RWPE2 (cell line): Measurements from ENCODE around the gene IL23R.
A peak's percentile ranks its signal among the peaks of the same experiment; 100 is the strongest.

Source experiments
- ATAC-seq: fragments of 200-7000 bp; cut with Tn5 transposase; 3 replicates; pipeline ENCODE4 v1.9.1; 2021; ENCODE audit warnings: low read depth
- DNase-seq: peaks from one replicate; pipeline ENCODE4 v3.0.0-alpha.2; 2020; ENCODE audit warnings: low spot score
- H3K27ac ChIP-seq: fragments of 450-650 bp; 2 replicates; pipeline ENCODE4 v1.5.1; 2017; ENCODE audit warnings: mild to moderate bottlenecking; ENCODE audit not compliant: poor library complexity, severe bottlenecking
- H3K27me3 ChIP-seq: fragments of 250-450 bp; sonication (Bioruptor Pico); 2 replicates; pipeline ENCODE4 v1.5.1; 2021; ENCODE audit warnings: mild to moderate bottlenecking, moderate library complexity; ENCODE audit not compliant: insufficient read depth, poor library complexity, severe bottlenecking
- H3K36me3 ChIP-seq: fragments of 250-450 bp; sonication (Bioruptor Pico); 2 replicates; pipeline ENCODE4 v1.5.1; 2020; ENCODE audit warnings: low read depth, mild to moderate bottlenecking, moderate library complexity
- H3K4me1 ChIP-seq: fragments of 250-450 bp; sonication (Bioruptor Pico); 2 replicates; pipeline ENCODE4 v1.5.1; 2021; ENCODE audit warnings: mild to moderate bottlenecking, moderate library complexity; ENCODE audit not compliant: insufficient read depth, poor library complexity, severe bottlenecking
- H3K4me3 ChIP-seq: fragments of 250-450 bp; sonication (Bioruptor Pico); 2 replicates; pipeline ENCODE4 v1.5.1; 2021; ENCODE audit warnings: mild to moderate bottlenecking, moderate library complexity; ENCODE audit not compliant: severe bottlenecking
- H3K9me3 ChIP-seq: fragments of 250-450 bp; sonication (Bioruptor Pico); 2 replicates; pipeline ENCODE4 v1.5.1; 2021; ENCODE audit warnings: mild to moderate bottlenecking, moderate library complexity; ENCODE audit not compliant: severe bottlenecking
- CTCF ChIP-seq: fragments of 450-650 bp; IDR thresholded peaks from one replicate; pipeline ENCODE4 v1.5.1; 2017; ENCODE audit warnings: mild to moderate bottlenecking, moderate library complexity; ENCODE audit not compliant: poor library complexity, severe bottlenecking

The IL23R gene

GRCh38 chr1:67285780-67286488, 119.7 kb downstream of the IL23R start:
- H3K4me1 ChIP-seq, result no peaks in the 10 kb centered on the region
- no peak overlapping the region for H3K4me3 ChIP-seq
- H3K27me3 ChIP-seq, result no peaks in the 10 kb centered on the region
- no peak for DNase-seq
- H3K9me3 ChIP-seq, result no peaks in the 10 kb centered on the region
- peak; percentile 69 for ATAC-seq
- TF ChIP-seq CTCF, result no peak
- no peaks in the 10 kb centered on the region for H3K36me3 ChIP-seq
- H3K27ac ChIP-seq, result no peak overlapping the region

DNA sequence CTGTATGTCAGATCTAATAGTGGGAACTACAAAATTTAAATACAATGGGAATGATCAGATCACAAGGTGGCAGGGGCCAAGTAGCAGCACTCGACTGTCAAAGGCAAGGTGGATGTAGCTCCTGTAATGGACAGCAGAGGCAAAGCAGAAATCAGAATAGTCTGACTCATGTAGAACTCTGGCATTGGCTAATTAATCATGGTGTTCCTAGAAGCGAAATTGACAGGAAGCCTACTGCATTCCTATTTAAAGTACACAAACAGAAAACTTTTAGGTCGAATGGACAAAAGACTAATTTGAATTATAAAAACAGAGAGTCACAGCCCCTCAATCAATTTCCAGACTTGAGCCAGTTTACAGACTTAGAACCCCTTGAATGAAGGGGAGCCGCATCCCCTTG, 124.0 kb downstream of the IL23R start:
- Histone ChIP-seq H3K36me3 (no peaks in the 10 kb centered on the region), H3K4me1 (no peaks in the 10 kb centered on the region), H3K27ac (no peak overlapping the region), H3K4me3 (no peak overlapping the region), H3K9me3 (no peaks in the 10 kb centered on the region), H3K27me3 (no peaks in the 10 kb centered on the region)
- DNase-seq (no peak), ATAC-seq (no peak)
- no peak for TF ChIP-seq CTCF

DNA sequence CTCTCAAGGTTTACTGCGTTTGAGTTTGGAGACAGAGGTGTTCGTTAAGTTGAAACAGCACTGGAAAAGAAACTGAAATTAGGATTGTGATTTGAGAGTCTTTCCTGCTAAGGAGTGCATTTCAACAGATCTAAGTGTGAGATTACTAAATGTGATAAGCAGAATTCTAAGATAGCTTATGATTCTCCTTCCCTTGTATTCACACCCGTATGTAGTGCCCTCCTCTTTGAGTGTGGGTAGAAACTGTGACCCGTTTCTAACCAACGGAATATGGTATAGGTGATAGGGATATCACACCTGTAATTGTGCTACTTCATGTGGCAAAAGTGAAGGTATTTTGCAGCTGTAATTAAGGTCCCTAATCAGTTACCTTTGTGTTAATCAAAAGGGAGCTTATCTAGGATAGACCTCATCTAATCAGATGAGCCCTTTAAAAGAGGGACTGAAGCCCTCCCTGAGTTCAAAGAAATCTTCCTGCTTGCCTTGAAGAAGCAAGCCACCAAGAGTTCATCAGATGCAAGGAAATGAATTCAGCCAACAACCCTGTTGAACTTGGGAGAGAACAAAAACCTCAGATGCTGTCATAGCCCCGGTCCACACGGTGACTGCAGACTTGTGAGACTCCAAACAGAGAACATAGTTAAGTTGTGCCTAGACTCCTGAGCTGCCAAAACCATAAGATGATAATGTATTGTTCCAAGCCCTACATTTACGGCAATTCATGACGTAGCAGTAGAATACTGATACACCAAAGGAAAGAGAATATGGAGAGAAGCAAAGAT, 128.8 kb downstream of the IL23R start:
- H3K4me3 ChIP-seq, result no peak overlapping the region
- no peak for ATAC-seq
- no peaks in the 10 kb centered on the region for H3K4me1 ChIP-seq
- DNase-seq, result no peak
- H3K9me3 ChIP-seq, result no peaks in the 10 kb centered on the region
- H3K27me3 ChIP-seq, result no peaks in the 10 kb centered on the region
- H3K27ac ChIP-seq, result no peak overlapping the region
- no peak for TF ChIP-seq CTCF
- no peaks in the 10 kb centered on the region for H3K36me3 ChIP-seq

- ATAC-seq (no peak), DNase-seq (no peak)
- TF ChIP-seq CTCF, result no peak
- H3K4me3 ChIP-seq, result no peak overlapping the region
- no peaks in the 10 kb centered on the region for H3K27me3 ChIP-seq
- no peaks in the 10 kb centered on the region for H3K9me3 ChIP-seq
- H3K36me3 ChIP-seq, result no peaks in the 10 kb centered on the region
- H3K27ac ChIP-seq, result no peak overlapping the region
- H3K4me1 ChIP-seq, result no peaks in the 10 kb centered on the region
Observed at GRCh38 chr1:67298762-67299161, 132.5 kb downstream of the IL23R start.

DNA sequence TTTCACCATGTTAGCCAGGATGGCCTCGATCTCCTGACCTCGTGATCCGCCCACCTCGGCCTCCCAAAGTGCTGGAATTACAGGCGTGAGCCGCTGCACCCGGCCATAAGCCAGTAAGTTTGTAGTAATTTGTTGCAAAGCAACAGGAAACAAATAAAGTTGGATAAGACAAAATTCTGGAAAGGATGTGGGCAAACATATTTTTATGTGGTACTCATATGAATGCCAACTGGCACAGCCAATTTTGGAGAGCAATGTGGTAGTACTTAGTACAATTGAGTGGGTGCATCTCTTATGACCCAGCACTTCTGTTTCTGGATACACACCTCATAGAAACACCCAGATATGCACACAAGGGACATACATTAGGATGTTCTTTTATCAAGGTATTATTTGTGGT, 133.0 kb downstream of the IL23R start:
- H3K4me3 ChIP-seq, result no peak overlapping the region
- TF ChIP-seq CTCF, result no peak
- H3K36me3 ChIP-seq, result no peaks in the 10 kb centered on the region
- H3K4me1 ChIP-seq, result no peaks in the 10 kb centered on the region
- ATAC-seq, result no peak
- peaks cover under 1% of the 10 kb centered on the region for H3K9me3 ChIP-seq
- DNase-seq, result no peak
- H3K27ac ChIP-seq, result no peak overlapping the region
- no peaks in the 10 kb centered on the region for H3K27me3 ChIP-seq
